Aorta (tissue), 5 donors: Measurements from ENCODE around the gene EPN2. TPM values are rescaled to one million over a fixed set of nuclear protein-coding genes. Genes with fewer than 3 reads are reported as not detected.

Experiments
- ATAC-seq: fragments of 200-7000 bp; cut with Tn5 transposase; one replicate; pipeline ENCODE4 v1.9.1; 2022; ENCODE audit warnings: moderate library complexity; ENCODE audit not compliant: low FRiP score
- DNase-seq, 2 donors: peaks; one replicate each; pipeline ENCODE4 v3.0.0-alpha.2; 2020
- H3K27ac ChIP-seq, 2 donors: one replicate each; pipeline ENCODE4 v1.5.1; 2013; ENCODE audit warnings: low read length in 2 of 2, mild to moderate bottlenecking in 2 of 2, moderate library complexity in 2 of 2, control low read depth in 1 of 2, inconsistent platforms in 1 of 2, low read depth in 1 of 2
- H3K27me3 ChIP-seq, 2 donors: one replicate each; pipeline ENCODE4 v1.6.1; 2013; ENCODE audit warnings: control low read depth in 1 of 2, low read length in 1 of 2, mild to moderate bottlenecking in 1 of 2, moderate library complexity in 1 of 2; ENCODE audit not compliant: insufficient read depth in 2 of 2, control insufficient read depth in 1 of 2
- H3K36me3 ChIP-seq, 2 donors: one replicate each; pipeline ENCODE4 v1.6.1; 2013; ENCODE audit warnings: control low read depth in 1 of 2, low read length in 1 of 2, mild to moderate bottlenecking in 1 of 2; ENCODE audit not compliant: insufficient read depth in 2 of 2, control insufficient read depth in 1 of 2
- H3K4me1 ChIP-seq, 2 donors: one replicate each; pipeline ENCODE4 v1.6.1; 2013; ENCODE audit warnings: low read length in 2 of 2, control low read depth in 1 of 2, mild to moderate bottlenecking in 1 of 2, moderate library complexity in 1 of 2; ENCODE audit not compliant: insufficient read depth in 2 of 2, control insufficient read depth in 1 of 2
- H3K4me3 ChIP-seq, 2 donors: one replicate each; pipeline ENCODE4 v1.5.1; 2013; ENCODE audit warnings: low read length in 2 of 2, control low read depth in 1 of 2, mild to moderate bottlenecking in 1 of 2
- H3K9me3 ChIP-seq: one replicate; pipeline ENCODE4 v1.6.1; 2013; ENCODE audit warnings: mild to moderate bottlenecking, low read length; ENCODE audit not compliant: control insufficient read depth
- WGBS, 2 donors: extraction: QIAGEN DNeasy Blood & Tissue Kit; methylation state at CpG; one replicate each; pipeline ENCODE4 v1.1.7; 2013; 5-methylcytosine and 5-hydroxymethylcytosine counted together
- intact Hi-C, 2 donors: fragments of 100-400 bp; cut with DNase I; formaldehyde crosslinking; loops; one replicate each; pipeline versions ENCODE4 v1.14.2 to v1.15.0; 2022
- polyA plus RNA-seq, 2 donors: library from polyadenylated mRNA; stranded (reverse); fragments of 200-250 nt; gene quantifications; one replicate each; pipeline ENCODE4 v1.2.3, GENCODE V29; 2013
- total RNA-seq, 2 donors: library from RNA; stranded (reverse); fragmentation: NEBNext Ultra II Directional; extraction: Animal tissue kit (Norgen Biotek cat#: 25700); gene quantifications; one replicate each; pipeline ENCODE4 v1.2.1, GENCODE V29; 2021
- donor health status: healthy with polysubstance abuse.
- donor health status: Bipolar disorder and iron deficiency.
- donor health status: DM: no; HTN: no; CAD: no.
- donor health status: DM: no; HTN: no; CAD: no.
- donor health status: DM: yes; HTN: yes; CAD: no.

EPN2 gene
- total and polyA plus RNA-seq, 4 donors, result 8.6 to 67.7 (median 40.1) TPM

- Histone ChIP-seq H3K4me1 (peaks cover 0 to 7% of the 10 kb centered on the region in 2 donors), H3K4me3 (no peak overlapping the region), H3K36me3 (no peaks in the 10 kb centered on the region), H3K27me3 (no peaks in the 10 kb centered on the region), H3K27ac (no peak overlapping the region), H3K9me3 (no peaks in the 10 kb centered on the region)
- ATAC-seq (no peak), DNase-seq (no peak)
- intact Hi-C loops, result no loop called here
- WGBS, 2 donors, result 84 to 86% methylated on average over 7 of the region's 7 CpGs
Observed at GRCh38 chr17:19260958-19261357, 23.8 kb downstream of the EPN2 start.

- H3K4me1 ChIP-seq, result peaks cover 0 to 7% of the 10 kb centered on the region in 2 donors
- ATAC-seq (no peak), DNase-seq (no peak)
- intact Hi-C loops, result no loop called here
- H3K27me3 ChIP-seq, result no peaks in the 10 kb centered on the region
- no peaks in the 10 kb centered on the region for H3K9me3 ChIP-seq
- 87 to 89% methylated on average over 2 of the region's 2 CpGs for WGBS, 2 donors
- H3K36me3 ChIP-seq, result no peaks in the 10 kb centered on the region
- H3K4me3 ChIP-seq, result no peak overlapping the region
- peak overlapping the region in 1 of 2 donors; percentile 13 for H3K27ac ChIP-seq
Observed at GRCh38 chr17:19261426-19261825, 24.3 kb downstream of the EPN2 start.

- Histone ChIP-seq H3K36me3 (no peaks in the 10 kb centered on the region), H3K27ac (peak overlapping the region; percentile 59 to 81), H3K27me3 (no peaks in the 10 kb centered on the region), H3K9me3 (no peaks in the 10 kb centered on the region), H3K4me3 (no peak overlapping the region), H3K4me1 (peaks cover 0 to 7% of the 10 kb centered on the region in 2 donors)
- ATAC-seq (peak; percentile 66), DNase-seq (no peak)
- intact Hi-C loops, result no loop called here
- 28 to 32% methylated on average over 8 of the region's 8 CpGs for WGBS, 2 donors
Observed at GRCh38 chr17:19262650-19263631, 25.8 kb downstream of the EPN2 start.

- H3K9me3 ChIP-seq, result no peaks in the 10 kb centered on the region
- no peaks in the 10 kb centered on the region for H3K27me3 ChIP-seq
- H3K4me1 ChIP-seq, result peaks cover 0 to 7% of the 10 kb centered on the region in 2 donors
- peak; percentile 62 for ATAC-seq
- peak overlapping the region in 1 of 2 donors; percentile 81 for H3K27ac ChIP-seq
- DNase-seq, result peak; percentile 75 to 80
- WGBS, 2 donors, result 22 to 29% methylated on average over 4 of the region's 4 CpGs
- intact Hi-C loops, result no loop called here
- H3K36me3 ChIP-seq, result no peaks in the 10 kb centered on the region
- H3K4me3 ChIP-seq, result no peak overlapping the region
Observed at GRCh38 chr17:19263641-19264051, 26.5 kb downstream of the EPN2 start.

GRCh38 chr17:19264268-19264667, 27.1 kb downstream of the EPN2 start:
- WGBS, 2 donors, result 27 to 37% methylated on average over 3 of the region's 3 CpGs
- intact Hi-C loops, result no loop called here
- DNase-seq (no peak), ATAC-seq (no peak)
- Histone ChIP-seq H3K4me3 (no peak overlapping the region), H3K36me3 (no peaks in the 10 kb centered on the region), H3K27me3 (no peaks in the 10 kb centered on the region), H3K9me3 (no peaks in the 10 kb centered on the region), H3K4me1 (peaks cover 0 to 7% of the 10 kb centered on the region in 2 donors), H3K27ac (peak overlapping the region in 1 of 2 donors; percentile 30)

GRCh38 chr17:19264681-19265080, 27.5 kb downstream of the EPN2 start:
- no peaks in the 10 kb centered on the region for H3K9me3 ChIP-seq

GRCh38 chr17:19265755-19266154, 28.6 kb downstream of the EPN2 start:
- Histone ChIP-seq H3K36me3 (no peaks in the 10 kb centered on the region), H3K9me3 (no peaks in the 10 kb centered on the region), H3K27ac (no peak overlapping the region), H3K27me3 (no peaks in the 10 kb centered on the region), H3K4me3 (no peak overlapping the region), H3K4me1 (peaks cover 3 to 10% of the 10 kb centered on the region in 2 donors)
- no peak for ATAC-seq
- DNase-seq, result no peak
- intact Hi-C loops, result no loop called here
- 62 to 66% methylated on average over 6 of the region's 6 CpGs for WGBS, 2 donors

More at GRCh38 chr17:19264681-19265080, 27.5 kb downstream of the EPN2 start:
- Histone ChIP-seq H3K4me3 (no peak overlapping the region), H3K27me3 (no peaks in the 10 kb centered on the region), H3K4me1 (peaks cover 3 to 10% of the 10 kb centered on the region in 2 donors), H3K27ac (no peak overlapping the region), H3K36me3 (no peaks in the 10 kb centered on the region)
- 48 to 49% methylated on average over 6 of the region's 6 CpGs for WGBS, 2 donors
- DNase-seq, result no peak
- intact Hi-C loops, result no loop called here
- ATAC-seq, result peak; percentile 4

GRCh38 chr17:19268611-19269010, 31.4 kb downstream of the EPN2 start:
- Histone ChIP-seq H3K27me3 (no peaks in the 10 kb centered on the region), H3K4me3 (no peak overlapping the region), H3K27ac (no peak overlapping the region), H3K4me1 (peaks cover 3 to 4% of the 10 kb centered on the region in 2 donors), H3K36me3 (no peaks in the 10 kb centered on the region), H3K9me3 (no peaks in the 10 kb centered on the region)
- DNase-seq (no peak), ATAC-seq (no peak)
- intact Hi-C loops, result no loop called here
- 21 to 23% methylated on average over 3 of the region's 3 CpGs for WGBS, 2 donors

- no peak overlapping the region for H3K27ac ChIP-seq
Observed at GRCh38 chr17:19269106-19269505, 31.9 kb downstream of the EPN2 start.

More at GRCh38 chr17:19269106-19269505, 31.9 kb downstream of the EPN2 start:
- no peaks in the 10 kb centered on the region for H3K36me3 ChIP-seq
- no peak overlapping the region for H3K4me3 ChIP-seq
- WGBS, 2 donors, result 40 to 46% methylated on average over 1 of the region's 1 CpG
- DNase-seq, result no peak
- peaks cover 2 to 3% of the 10 kb centered on the region in 2 donors for H3K4me1 ChIP-seq
- ATAC-seq, result no peak
- no peaks in the 10 kb centered on the region for H3K9me3 ChIP-seq
- intact Hi-C loops, result no loop called here
- H3K27me3 ChIP-seq, result no peaks in the 10 kb centered on the region
